Immature natural killer cell (primary cell): Measurements from ENCODE around the gene CDKAL1. TPM values are rescaled to one million over a fixed set of nuclear protein-coding genes. Genes with fewer than 3 reads are reported as not detected.

ENCODE experiments used
- DNase-seq, 3 donors: peaks; one replicate each; pipeline ENCODE4 v3.0.0; 2022; ENCODE audit warnings: mixed read lengths in 1 of 3
- H3K27ac Mint-ChIP-seq, 6 donors: one replicate each; pipeline ENCODE4 v1.8.0; 2020; ENCODE audit warnings: mixed read lengths in 6 of 6, mild to moderate bottlenecking in 5 of 6, inconsistent platforms in 4 of 6, moderate library complexity in 3 of 6
- H3K27me3 Mint-ChIP-seq, 3 donors: one replicate each; pipeline ENCODE4 v1.8.0; 2020 to 2021; ENCODE audit warnings: low read depth in 3 of 3, mild to moderate bottlenecking in 3 of 3, mixed read lengths in 3 of 3, moderate library complexity in 3 of 3, inconsistent platforms in 1 of 3
- H3K36me3 Mint-ChIP-seq, 3 donors: one replicate each; pipeline ENCODE4 v1.8.0; 2020; ENCODE audit warnings: mixed read lengths in 3 of 3, inconsistent platforms in 2 of 3, mild to moderate bottlenecking in 2 of 3
- H3K4me1 Mint-ChIP-seq, 2 donors: one replicate each; pipeline ENCODE4 v1.8.0; 2020; ENCODE audit warnings: inconsistent platforms in 2 of 2, mild to moderate bottlenecking in 2 of 2, mixed read lengths in 2 of 2, moderate library complexity in 1 of 2
- H3K4me3 Mint-ChIP-seq, 5 donors: one replicate each; pipeline ENCODE4 v1.8.0; 2020; ENCODE audit warnings: mild to moderate bottlenecking in 5 of 5, mixed read lengths in 5 of 5, inconsistent platforms in 3 of 5, moderate library complexity in 3 of 5
- H3K9me3 Mint-ChIP-seq, 6 donors: one replicate each; pipeline ENCODE4 v1.8.0; 2020; ENCODE audit warnings: mild to moderate bottlenecking in 6 of 6, mixed read lengths in 6 of 6, inconsistent platforms in 4 of 6, moderate library complexity in 3 of 6
- polyA plus RNA-seq, 3 donors: library from polyadenylated mRNA; unstranded; fragments of 300-500 nt; fragmentation: Illumina TruSeq; gene quantifications; one replicate each; pipeline ENCODE4 v1.2.3, GENCODE V29; 2021

The CDKAL1 gene
- polyA plus RNA-seq, 3 donors from 2014 or later = 22.4 to 32.3 (median 25.4) TPM

DNA sequence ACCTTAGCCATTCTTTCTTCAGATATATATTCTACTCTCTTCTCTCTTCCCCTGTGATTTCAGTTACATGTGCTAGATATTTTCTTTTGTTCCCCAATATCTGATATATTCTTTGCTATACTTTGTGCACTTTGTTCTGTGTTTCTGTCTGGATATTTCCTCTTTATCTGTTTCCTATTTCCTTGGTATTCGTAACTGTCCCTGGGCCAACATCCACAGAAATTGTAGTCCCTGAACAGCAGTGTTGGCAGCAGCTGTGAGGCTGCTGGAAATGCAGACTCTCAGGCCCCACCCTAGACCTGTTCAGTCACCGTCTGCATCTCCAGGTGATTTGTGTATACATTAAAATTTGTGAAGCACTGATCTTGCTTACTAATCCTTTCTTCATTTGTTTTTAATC lies 536.4 kb downstream of the CDKAL1 start:
- Mint-ChIP-seq H3K4me3 (no peak overlapping the region), H3K4me1 (no peaks in the 10 kb centered on the region), H3K27ac (no peak overlapping the region), H3K36me3 (peaks cover 45 to 62% (median 58%) of the 10 kb centered on the region in 3 donors), H3K27me3 (peaks cover 0 to 3% (median 2%) of the 10 kb centered on the region in 3 donors), H3K9me3 (peaks cover 0 to 16% (median 6%) of the 10 kb centered on the region in 6 donors)
- no peak for DNase-seq

GRCh38 chr6:21071780-21072468 lies 537.7 kb downstream of the CDKAL1 start:
- peaks cover 36 to 58% (median 53%) of the 10 kb centered on the region in 3 donors for H3K36me3 Mint-ChIP-seq
- H3K27me3 Mint-ChIP-seq = peaks cover 0 to 3% (median 2%) of the 10 kb centered on the region in 3 donors

GRCh38 chr6:21073318-21073839 lies 539.1 kb downstream of the CDKAL1 start:
- H3K9me3 Mint-ChIP-seq = peaks cover 0 to 16% (median 6%) of the 10 kb centered on the region in 6 donors
- H3K36me3 Mint-ChIP-seq = peaks cover 34 to 49% (median 38%) of the 10 kb centered on the region in 3 donors
- no peak for DNase-seq
- H3K27me3 Mint-ChIP-seq = peaks cover 0 to 3% (median 2%) of the 10 kb centered on the region in 3 donors
- no peak overlapping the region for H3K27ac Mint-ChIP-seq
- H3K4me3 Mint-ChIP-seq = no peak overlapping the region
- H3K4me1 Mint-ChIP-seq = no peaks in the 10 kb centered on the region

More at GRCh38 chr6:21071780-21072468, 537.7 kb downstream of the CDKAL1 start:
- no peak for DNase-seq
- Mint-ChIP-seq H3K27ac (no peak overlapping the region), H3K4me1 (no peaks in the 10 kb centered on the region), H3K4me3 (no peak overlapping the region), H3K9me3 (peaks cover 0 to 16% (median 6%) of the 10 kb centered on the region in 6 donors)

DNA sequence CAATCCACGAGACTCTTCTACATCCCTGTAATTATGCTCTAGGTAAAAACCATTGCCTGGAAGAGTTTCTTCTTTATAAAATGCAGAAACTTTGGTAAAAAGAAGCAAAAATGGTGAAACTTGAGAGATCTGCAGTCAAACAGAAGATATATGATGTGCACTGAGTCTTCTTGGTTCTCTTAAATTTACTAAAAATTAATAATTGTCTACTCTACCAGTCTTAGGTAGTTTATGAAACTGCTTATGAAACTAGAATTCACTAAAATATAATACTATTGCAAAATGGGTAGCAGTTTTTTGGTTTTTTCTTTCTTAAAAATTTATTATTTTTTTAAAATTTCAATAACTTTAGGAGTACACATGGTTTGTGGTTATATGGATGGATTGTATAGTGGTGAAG lies 540.2 kb downstream of the CDKAL1 start:
- DNase-seq = no peak
- peaks cover 0 to 16% (median 6%) of the 10 kb centered on the region in 6 donors for H3K9me3 Mint-ChIP-seq
- H3K36me3 Mint-ChIP-seq = peaks cover 33 to 47% (median 34%) of the 10 kb centered on the region in 3 donors
- H3K27me3 Mint-ChIP-seq = peaks cover 0 to 5% (median 2%) of the 10 kb centered on the region in 3 donors
- no peak overlapping the region for H3K4me3 Mint-ChIP-seq
- no peaks in the 10 kb centered on the region for H3K4me1 Mint-ChIP-seq
- H3K27ac Mint-ChIP-seq = no peak overlapping the region

DNA sequence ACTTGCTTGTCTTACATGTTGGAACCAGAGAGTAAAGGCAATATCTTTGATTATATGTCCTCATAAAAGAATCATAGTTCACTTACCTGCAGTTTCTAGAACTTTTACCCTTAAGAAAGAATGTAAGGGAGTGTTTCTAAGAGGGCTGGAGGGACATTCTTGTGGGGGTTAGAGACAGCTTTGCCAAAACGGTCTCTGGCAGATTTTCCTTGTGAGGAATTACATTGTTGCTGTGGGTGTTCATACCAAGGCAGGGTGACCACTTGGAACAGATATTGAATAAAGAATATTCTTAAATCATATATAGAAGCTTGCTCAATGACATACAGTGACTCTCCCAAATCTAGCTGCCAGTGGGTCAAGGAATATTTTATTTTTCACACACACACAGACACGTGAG lies 541.7 kb downstream of the CDKAL1 start:
- Mint-ChIP-seq H3K4me1 (no peaks in the 10 kb centered on the region), H3K27ac (no peak overlapping the region), H3K4me3 (no peak overlapping the region), H3K9me3 (peaks cover 0 to 16% (median 4%) of the 10 kb centered on the region in 6 donors), H3K36me3 (peaks cover 23 to 42% (median 24%) of the 10 kb centered on the region in 3 donors), H3K27me3 (peaks cover 0 to 2% (median 0%) of the 10 kb centered on the region in 3 donors)
- no peak for DNase-seq

DNA sequence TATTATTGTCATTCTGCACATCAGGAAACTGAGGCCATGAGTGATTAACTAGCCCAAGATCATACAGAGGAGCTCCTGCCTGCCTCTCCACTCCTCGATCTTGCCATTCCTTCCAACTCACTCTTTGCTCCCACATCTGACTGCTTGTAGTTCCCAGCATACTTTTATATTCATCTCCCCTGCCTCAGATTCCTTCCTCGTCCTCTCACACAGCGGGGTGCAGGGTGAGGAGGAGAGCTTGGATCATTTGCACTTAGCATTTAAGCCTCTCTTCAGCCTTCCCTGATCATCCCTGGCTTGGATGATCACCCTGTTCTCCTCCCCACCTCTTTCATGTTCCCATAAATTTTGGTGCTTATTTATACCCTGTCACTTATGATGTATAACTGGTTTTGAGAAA lies 544.2 kb downstream of the CDKAL1 start:
- no peaks in the 10 kb centered on the region for H3K4me1 Mint-ChIP-seq
- H3K36me3 Mint-ChIP-seq = peaks cover 5 to 27% (median 6%) of the 10 kb centered on the region in 3 donors
- no peak overlapping the region for H3K27ac Mint-ChIP-seq
- peaks cover 0 to 7% (median under 1%) of the 10 kb centered on the region in 6 donors for H3K9me3 Mint-ChIP-seq
- H3K27me3 Mint-ChIP-seq = peaks cover 0 to 2% (median 0%) of the 10 kb centered on the region in 3 donors
- H3K4me3 Mint-ChIP-seq = no peak overlapping the region
- no peak for DNase-seq

GRCh38 chr6:21079468-21080048 lies 545.3 kb downstream of the CDKAL1 start:
- Mint-ChIP-seq H3K4me1 (no peaks in the 10 kb centered on the region), H3K27me3 (peaks cover 0 to 2% (median 0%) of the 10 kb centered on the region in 3 donors), H3K27ac (no peak overlapping the region), H3K4me3 (no peak overlapping the region), H3K36me3 (peaks cover 5 to 24% (median 5%) of the 10 kb centered on the region in 3 donors), H3K9me3 (no peaks in the 10 kb centered on the region)
- DNase-seq = no peak

- H3K27ac Mint-ChIP-seq = no peak overlapping the region
- H3K36me3 Mint-ChIP-seq = peaks cover 10 to 24% (median 11%) of the 10 kb centered on the region in 3 donors
- no peaks in the 10 kb centered on the region for H3K4me1 Mint-ChIP-seq
- H3K4me3 Mint-ChIP-seq = no peak overlapping the region
- no peak for DNase-seq
- no peaks in the 10 kb centered on the region for H3K9me3 Mint-ChIP-seq
- H3K27me3 Mint-ChIP-seq = peaks cover 0 to 2% (median 0%) of the 10 kb centered on the region in 3 donors
Observed at GRCh38 chr6:21080221-21080620, 546.0 kb downstream of the CDKAL1 start.

DNA sequence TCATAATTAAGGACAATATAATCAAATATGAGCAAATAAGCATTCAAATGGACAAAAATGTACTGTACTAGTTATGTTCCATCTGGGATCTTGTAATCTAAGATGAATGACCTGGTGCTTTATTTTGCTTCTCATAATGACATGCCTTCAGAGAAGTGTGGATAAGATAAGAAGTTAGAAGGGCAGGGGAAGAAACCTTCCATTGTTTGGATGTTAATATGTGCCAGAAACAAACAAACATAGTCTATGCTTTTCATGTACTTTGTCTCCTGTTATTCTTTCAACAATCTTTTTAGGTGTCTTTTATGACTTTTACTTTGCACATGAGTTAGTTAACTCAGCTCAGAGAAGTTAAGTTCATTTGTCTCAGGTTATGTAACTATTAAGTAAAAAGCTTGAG lies 547.8 kb downstream of the CDKAL1 start:
- Mint-ChIP-seq H3K27me3 (peaks cover 0 to 2% (median 0%) of the 10 kb centered on the region in 3 donors), H3K4me1 (no peaks in the 10 kb centered on the region), H3K36me3 (peaks cover 20 to 25% (median 21%) of the 10 kb centered on the region in 3 donors), H3K27ac (no peak overlapping the region), H3K4me3 (no peak overlapping the region), H3K9me3 (no peaks in the 10 kb centered on the region)
- no peak for DNase-seq

DNA sequence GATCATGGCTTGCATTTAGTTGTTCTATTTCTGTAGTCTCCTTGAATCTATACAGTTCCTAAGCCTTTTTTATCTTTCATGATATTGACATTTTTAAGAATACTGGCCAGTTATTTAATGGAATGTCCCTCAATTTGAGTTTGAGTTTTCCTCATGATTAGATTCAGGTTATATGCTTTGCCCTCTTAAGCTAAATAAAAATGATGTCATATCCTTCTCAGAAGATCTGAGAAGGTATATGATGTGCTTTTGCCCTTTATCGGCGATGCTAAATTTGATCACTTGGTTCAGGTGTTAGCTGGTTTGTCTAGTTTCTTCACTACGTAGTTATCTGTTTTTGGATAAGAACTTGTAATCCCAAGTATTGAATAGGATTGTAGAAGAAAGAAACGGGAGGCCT lies 549.5 kb downstream of the CDKAL1 start:
- Mint-ChIP-seq H3K4me3 (no peak overlapping the region), H3K27ac (no peak overlapping the region), H3K4me1 (no peaks in the 10 kb centered on the region), H3K36me3 (peaks cover 21 to 30% (median 23%) of the 10 kb centered on the region in 3 donors), H3K9me3 (no peaks in the 10 kb centered on the region), H3K27me3 (peaks cover 0 to 2% (median 1%) of the 10 kb centered on the region in 3 donors)
- no peak for DNase-seq

- H3K36me3 Mint-ChIP-seq = peaks cover 21 to 30% (median 23%) of the 10 kb centered on the region in 3 donors
- DNase-seq = no peak
- no peaks in the 10 kb centered on the region for H3K4me1 Mint-ChIP-seq
- peaks cover 0 to 1% (median 1%) of the 10 kb centered on the region in 3 donors for H3K27me3 Mint-ChIP-seq
- H3K27ac Mint-ChIP-seq = no peak overlapping the region
- no peak overlapping the region for H3K4me3 Mint-ChIP-seq
- no peaks in the 10 kb centered on the region for H3K9me3 Mint-ChIP-seq
Observed at GRCh38 chr6:21084656-21085055, 550.4 kb downstream of the CDKAL1 start.

- Mint-ChIP-seq H3K36me3 (peaks cover 21 to 30% (median 23%) of the 10 kb centered on the region in 3 donors), H3K4me3 (no peak overlapping the region), H3K9me3 (no peaks in the 10 kb centered on the region), H3K27me3 (peaks cover 0 to 1% (median 1%) of the 10 kb centered on the region in 3 donors), H3K27ac (no peak overlapping the region), H3K4me1 (no peaks in the 10 kb centered on the region)
- no peak for DNase-seq
Observed at GRCh38 chr6:21085211-21085610, 551.0 kb downstream of the CDKAL1 start.

GRCh38 chr6:21085643-21086042 lies 551.4 kb downstream of the CDKAL1 start:
- Mint-ChIP-seq H3K4me1 (no peaks in the 10 kb centered on the region), H3K9me3 (no peaks in the 10 kb centered on the region), H3K36me3 (peaks cover 19 to 30% (median 21%) of the 10 kb centered on the region in 3 donors), H3K4me3 (no peak overlapping the region), H3K27me3 (peaks cover 0 to 1% (median 1%) of the 10 kb centered on the region in 3 donors), H3K27ac (no peak overlapping the region)
- DNase-seq = no peak

DNA sequence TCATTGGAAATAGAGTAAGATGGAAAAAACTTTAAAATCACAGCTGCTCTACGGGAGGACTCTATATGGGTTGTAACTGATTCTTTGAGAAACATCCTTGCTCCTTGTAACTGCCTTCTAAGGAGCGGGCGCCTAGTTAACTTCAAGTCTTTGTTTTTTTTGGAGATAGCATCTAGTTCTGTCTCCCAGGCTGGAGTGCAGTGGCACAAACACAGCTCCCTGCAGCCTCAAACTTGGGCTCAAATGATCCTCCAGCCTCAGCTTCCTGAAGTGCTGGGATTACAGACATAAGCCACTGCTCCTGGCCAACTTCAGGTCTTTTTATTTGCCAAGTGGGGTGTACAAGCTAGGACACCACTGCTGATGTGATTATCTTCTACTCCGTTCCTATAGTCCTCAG lies 552.9 kb downstream of the CDKAL1 start:
- no peaks in the 10 kb centered on the region for H3K9me3 Mint-ChIP-seq
- DNase-seq = no peak
- peaks cover 0 to 1% (median 1%) of the 10 kb centered on the region in 3 donors for H3K27me3 Mint-ChIP-seq
- H3K27ac Mint-ChIP-seq = no peak overlapping the region
- H3K36me3 Mint-ChIP-seq = peaks cover 18 to 31% (median 21%) of the 10 kb centered on the region in 3 donors
- H3K4me1 Mint-ChIP-seq = no peaks in the 10 kb centered on the region
- H3K4me3 Mint-ChIP-seq = no peak overlapping the region
